DLD1 (cell line): ENCODE data around the gene EXT2.

ENCODE experiments used
- in situ Hi-C: cut with HindIII; loops from 2 replicates; pipeline ENCODE4 v1.10.0; 2017; ENCODE audit warnings: low sequenced_read_pairs

Gene EXT2

DNA sequence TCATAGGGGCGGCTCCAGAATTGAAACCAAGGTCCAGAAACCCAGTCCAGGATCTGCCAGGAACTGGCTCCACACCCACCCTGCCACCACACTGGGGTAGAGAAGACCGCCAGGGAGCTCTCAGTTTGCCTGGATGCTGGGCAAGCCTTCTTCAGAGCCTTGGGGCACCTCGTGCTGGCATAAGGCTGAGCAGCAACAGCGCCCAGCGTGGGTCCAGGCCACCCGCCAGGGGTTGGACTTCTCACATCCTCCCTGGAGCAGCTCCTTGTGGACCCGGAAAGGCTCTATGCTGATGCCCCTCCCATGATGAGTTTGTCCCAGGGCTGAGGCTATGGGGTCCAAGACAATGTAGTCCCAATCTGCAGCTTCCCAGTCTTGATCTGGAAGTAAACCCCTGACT is 184.8 kb downstream of the EXT2 start:
- in situ Hi-C loops: no loop called here

DNA sequence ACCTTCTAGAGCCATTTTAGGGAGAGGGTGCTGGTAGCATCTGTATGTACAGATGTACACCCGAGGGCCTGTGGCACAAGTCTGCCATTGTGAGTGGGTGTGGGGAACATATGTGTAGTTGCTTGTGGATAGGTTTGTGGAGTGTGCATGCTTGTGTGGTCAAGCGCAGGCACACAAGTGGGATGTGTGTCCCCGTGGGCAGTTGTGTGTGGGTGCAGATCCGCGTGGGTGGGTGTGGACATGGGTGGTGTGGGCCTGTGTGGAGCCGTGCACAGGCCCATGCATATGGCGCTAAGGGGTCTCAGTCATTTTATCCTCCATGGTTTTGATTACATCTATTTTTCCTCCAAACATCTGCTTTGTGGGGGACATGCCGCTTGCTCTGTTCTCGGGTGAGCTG is 185.7 kb downstream of the EXT2 start:
- in situ Hi-C loops: no loop called here

DNA sequence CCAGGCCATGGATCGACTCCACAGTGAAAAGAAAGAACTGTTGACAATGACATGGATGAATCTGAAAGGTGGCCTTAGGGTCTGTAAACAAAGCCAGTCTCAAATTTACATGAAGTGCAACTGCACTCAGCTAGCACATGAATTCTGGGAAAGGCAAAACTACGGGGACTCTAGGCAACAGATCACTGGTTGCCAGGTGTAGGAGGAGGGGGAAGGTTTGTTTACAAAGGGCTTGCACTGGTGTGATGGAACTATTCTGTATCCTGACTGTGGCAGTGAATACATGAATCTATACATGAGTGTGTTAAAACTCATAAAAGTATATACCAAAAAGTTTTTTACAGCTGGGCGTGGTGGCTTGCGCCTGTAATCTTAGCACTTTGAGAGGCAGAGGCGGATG is 187.1 kb downstream of the EXT2 start:
- in situ Hi-C loops: no loop called here

DNA sequence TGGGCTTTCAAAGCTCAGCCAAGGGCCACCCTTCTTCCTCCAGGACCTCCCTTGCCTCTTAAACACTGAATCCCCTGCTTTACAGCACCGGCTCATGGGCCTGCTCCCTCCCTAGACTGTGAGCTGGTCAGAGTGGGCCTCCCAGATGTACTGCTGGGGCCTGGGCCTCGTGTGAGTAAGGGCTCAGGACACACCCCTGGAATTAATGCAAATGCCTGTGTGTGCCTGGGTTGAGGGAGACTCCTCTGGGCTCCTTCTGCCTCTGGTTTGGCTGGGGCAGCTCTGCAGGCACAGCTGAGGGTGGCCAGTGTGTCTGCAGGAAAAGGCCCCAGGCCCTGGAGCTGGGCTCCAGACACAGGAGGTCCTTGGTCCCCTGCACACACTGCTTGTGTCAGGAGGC is 190.3 kb downstream of the EXT2 start:
- in situ Hi-C loops: no loop called here

DNA sequence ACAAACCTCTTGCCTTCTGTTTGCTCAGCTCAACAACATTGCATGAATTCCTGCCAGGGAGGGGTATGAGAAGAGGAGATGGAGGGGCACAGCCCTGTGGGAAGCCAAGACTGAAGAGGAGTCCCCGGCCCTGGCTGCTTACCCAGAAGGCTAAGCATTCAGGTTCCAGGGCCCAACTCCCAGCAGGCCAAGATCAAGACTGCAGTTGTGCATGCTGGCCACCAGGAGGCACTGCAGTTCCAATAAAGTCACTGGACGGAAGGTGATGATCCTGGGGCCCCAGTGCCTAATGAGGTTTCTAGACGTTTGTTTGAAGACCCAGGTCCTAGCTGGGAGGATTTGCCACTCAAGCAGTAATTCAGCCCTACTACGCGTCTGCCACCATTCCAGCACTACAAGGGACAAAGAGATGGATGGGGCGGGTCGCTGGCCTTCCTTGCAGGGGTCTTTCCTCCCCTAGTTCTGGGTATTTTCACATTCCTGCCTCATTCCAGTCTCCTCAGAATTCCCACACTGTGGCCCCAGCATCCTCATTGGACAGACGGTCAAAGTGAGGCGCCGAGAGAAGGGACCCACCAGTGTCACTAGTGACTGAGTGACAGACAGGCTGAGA is 190.9 kb downstream of the EXT2 start:
- in situ Hi-C loops: no loop called here

DNA sequence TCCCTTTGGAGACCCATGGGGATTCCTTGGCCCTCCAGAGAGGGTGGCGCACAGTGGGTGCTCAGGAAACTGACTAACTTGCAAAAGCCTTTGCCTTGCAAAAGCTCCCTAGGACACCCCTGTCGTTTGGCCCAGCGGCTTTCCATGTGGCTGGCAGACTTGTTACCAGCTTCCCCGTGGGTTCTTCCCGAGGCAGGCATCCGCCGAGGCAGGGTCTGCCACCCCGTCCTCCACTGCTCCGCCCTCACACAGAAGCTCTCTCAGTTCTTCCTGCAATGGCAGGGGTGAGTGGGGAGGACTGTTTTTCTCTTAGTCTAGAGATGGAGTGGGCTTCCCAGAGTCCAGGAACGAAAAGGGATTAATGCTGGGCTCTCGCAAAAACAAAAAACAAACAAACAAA is 191.4 kb downstream of the EXT2 start:
- in situ Hi-C loops: no loop called here

DNA sequence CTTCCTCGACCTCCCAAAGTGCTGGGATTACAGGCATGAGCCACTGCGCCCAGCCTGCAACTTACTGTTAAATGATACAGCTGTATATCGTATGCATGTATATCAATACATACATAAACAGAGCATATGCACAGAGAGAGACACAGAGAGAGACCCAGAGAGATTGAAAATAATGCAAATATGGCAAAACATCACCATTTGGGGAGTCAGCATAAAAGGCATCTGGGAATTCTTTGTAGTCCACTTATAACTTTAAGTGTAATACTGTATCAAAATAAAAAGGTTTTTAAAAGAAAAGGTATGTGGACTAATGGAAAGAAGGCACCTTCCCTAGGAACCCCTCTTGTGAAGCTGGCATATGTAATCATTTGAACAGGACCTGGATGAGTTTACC is 192.7 kb downstream of the EXT2 start:
- in situ Hi-C loops: no loop called here

DNA sequence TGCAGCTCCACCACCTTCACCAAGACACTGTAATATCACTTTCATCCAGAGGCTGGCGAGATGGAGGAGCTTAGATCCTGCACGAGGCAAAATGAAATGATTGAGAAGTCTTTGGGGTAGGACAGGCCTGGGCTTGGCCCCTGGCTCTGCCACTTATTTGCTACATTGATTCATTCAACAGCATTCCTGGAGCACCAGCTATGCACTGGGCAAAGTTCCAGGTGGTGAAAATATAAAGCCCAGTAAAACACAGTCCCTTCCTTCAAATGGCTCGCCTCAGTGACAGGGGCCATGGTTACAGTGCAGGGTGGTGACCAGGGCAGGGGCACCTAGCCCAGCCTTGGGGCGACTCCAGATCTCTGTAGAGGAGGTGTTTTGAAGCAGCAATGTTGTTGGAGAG is 194.7 kb downstream of the EXT2 start:
- in situ Hi-C loops: no loop called here
